SH-SY5Y (cell line): Measurements from ENCODE around the gene NOXRED1.

Experiments
- GATA2 ChIP-seq: IDR thresholded peaks from 2 replicates; pipeline ENCODE4 v1.6.1; 2011; ENCODE audit warnings: mild to moderate bottlenecking, low read depth, low read length
- GATA3 ChIP-seq: IDR thresholded peaks from 2 replicates; pipeline ENCODE4 v1.6.1; 2011; ENCODE audit warnings: low read depth, mild to moderate bottlenecking, low read length, moderate library complexity

NOXRED1 gene

GRCh38 chr14:77375973-77376770 is 47.2 kb downstream of the NOXRED1 start:
- TF ChIP-seq GATA3 (no peak), GATA2 (no peak)

- TF ChIP-seq GATA3 (no peak), GATA2 (no peak)
Observed at GRCh38 chr14:77375164-77375950, 48.0 kb downstream of the NOXRED1 start.

GRCh38 chr14:77372304-77372841 is 51.0 kb downstream of the NOXRED1 start:
- no peak for TF ChIP-seq GATA3
- no peak for TF ChIP-seq GATA2

GRCh38 chr14:77369285-77369684 is 54.0 kb downstream of the NOXRED1 start:
- no peak for TF ChIP-seq GATA2
- no peak for TF ChIP-seq GATA3

- TF ChIP-seq GATA3 (no peak), GATA2 (no peak)
Observed at GRCh38 chr14:77364146-77364545, 59.2 kb downstream of the NOXRED1 start.

GRCh38 chr14:77359626-77360025 is 63.7 kb downstream of the NOXRED1 start:
- TF ChIP-seq GATA3 (no peak), GATA2 (no peak)

GRCh38 chr14:77356899-77357298 is 66.4 kb downstream of the NOXRED1 start:
- TF ChIP-seq GATA3: no peak

- no peak for TF ChIP-seq GATA3
- TF ChIP-seq GATA2: no peak
Observed at GRCh38 chr14:77355811-77356210, 67.5 kb downstream of the NOXRED1 start.

- TF ChIP-seq GATA2 (no peak), GATA3 (no peak)
Observed at GRCh38 chr14:77353469-77354141, 69.7 kb downstream of the NOXRED1 start.

GRCh38 chr14:77347751-77348150 is 75.6 kb downstream of the NOXRED1 start:
- no peak for TF ChIP-seq GATA3
- TF ChIP-seq GATA2: no peak

GRCh38 chr14:77346495-77346894 is 76.8 kb downstream of the NOXRED1 start:
- TF ChIP-seq GATA2 (no peak), GATA3 (no peak)

GRCh38 chr14:77344377-77344996 is 78.8 kb downstream of the NOXRED1 start:
- TF ChIP-seq GATA2 (no peak), GATA3 (no peak)
